Measurements from ENCODE around the gene FAM227B.

DNA sequence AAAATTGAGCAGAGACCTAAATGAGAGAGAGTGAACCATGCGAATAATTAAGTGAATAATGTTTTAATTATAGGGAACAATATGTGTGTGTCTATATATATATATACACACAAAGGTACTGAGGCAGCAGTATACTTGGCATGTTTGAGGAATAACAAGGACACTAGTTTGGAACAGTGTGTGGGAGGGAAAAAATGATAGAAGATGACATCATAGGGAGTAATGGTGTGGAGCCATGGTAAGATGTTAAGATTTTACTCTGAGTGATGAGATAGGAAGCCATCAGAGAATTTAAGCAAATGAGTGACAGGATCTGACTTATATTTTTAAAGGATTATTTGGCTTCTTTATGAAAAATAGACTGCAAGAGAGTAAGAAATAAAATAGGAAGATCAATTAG lies 29.4 kb upstream of the FAM227B start:
- TF ChIP-seq, protein P1, sequence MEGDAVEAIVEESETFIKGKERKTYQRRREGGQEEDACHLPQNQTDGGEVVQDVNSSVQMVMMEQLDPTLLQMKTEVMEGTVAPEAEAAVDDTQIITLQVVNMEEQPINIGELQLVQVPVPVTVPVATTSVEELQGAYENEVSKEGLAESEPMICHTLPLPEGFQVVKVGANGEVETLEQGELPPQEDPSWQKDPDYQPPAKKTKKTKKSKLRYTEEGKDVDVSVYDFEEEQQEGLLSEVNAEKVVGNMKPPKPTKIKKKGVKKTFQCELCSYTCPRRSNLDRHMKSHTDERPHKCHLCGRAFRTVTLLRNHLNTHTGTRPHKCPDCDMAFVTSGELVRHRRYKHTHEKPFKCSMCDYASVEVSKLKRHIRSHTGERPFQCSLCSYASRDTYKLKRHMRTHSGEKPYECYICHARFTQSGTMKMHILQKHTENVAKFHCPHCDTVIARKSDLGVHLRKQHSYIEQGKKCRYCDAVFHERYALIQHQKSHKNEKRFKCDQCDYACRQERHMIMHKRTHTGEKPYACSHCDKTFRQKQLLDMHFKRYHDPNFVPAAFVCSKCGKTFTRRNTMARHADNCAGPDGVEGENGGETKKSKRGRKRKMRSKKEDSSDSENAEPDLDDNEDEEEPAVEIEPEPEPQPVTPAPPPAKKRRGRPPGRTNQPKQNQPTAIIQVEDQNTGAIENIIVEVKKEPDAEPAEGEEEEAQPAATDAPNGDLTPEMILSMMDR (conservative IDR thresholded peaks at IDR 0.05; ENCODE audit: low read depth, low read length), result no peak
- TF ChIP-seq EZH2phosphoT487 (IDR thresholded peaks at IDR 0.05; ENCODE audit: borderline replicate concordance, low read length) (no peak), EZH2 (IDR thresholded peaks at IDR 0.05; ENCODE audit: low read length, unreplicated experiment) (no peak)
